IMR-90 (cell line): ENCODE data around the gene NHP2. TPM values are rescaled to one million over a fixed set of nuclear protein-coding genes. Genes with fewer than 3 reads are reported as not detected.

ENCODE experiments used
- ATAC-seq: fragments of 200-7000 bp; cut with Tn5 transposase; 2 replicates; pipeline ENCODE4 v1.9.1; 2020; ENCODE audit warnings: low read depth, mild to moderate bottlenecking, moderate library complexity
- BruUV-seq: library from RNA; stranded (reverse); fragments of 400-500 nt; replicated peaks from 2 replicates; lab custom pipeline; 2021; lab: Mats Ljungman, UMichigan
- CTCF ChIA-PET: fragments of 300-600 bp; formaldehyde crosslinking; extraction: SDS; loops from one replicate; lab custom pipeline; 2021; ENCODE audit warnings: antibody characterized with exemption; lab: Yijun Ruan, JAX
- POLR2A ChIA-PET: fragments of 300-600 bp; sonication (Branson Sonifier 250); formaldehyde crosslinking; loops from one replicate; lab custom pipeline; 2022; ENCODE audit warnings: antibody characterized with exemption; ENCODE audit not compliant: unreplicated experiment; lab: Charles Lee
- DNase-seq: peaks from one replicate; pipeline ENCODE4 v3.0.0; 2013
- H2AFZ ChIP-seq: replicated peaks from 2 replicates; pipeline ENCODE3; 2013; ENCODE audit warnings: low read length, mild to moderate bottlenecking; ENCODE audit not compliant: poor library complexity
- H2AK5ac ChIP-seq: 2 replicates; pipeline ENCODE4 v1.6.1; 2013; ENCODE audit warnings: low read depth, low read length, inconsistent platforms
- H2AK9ac ChIP-seq: replicated peaks from 2 replicates; pipeline ENCODE3; 2013; ENCODE audit warnings: mild to moderate bottlenecking, low read depth, low read length, moderate library complexity; ENCODE audit not compliant: poor library complexity
- H2BK120ac ChIP-seq: 2 replicates; pipeline ENCODE4 v1.6.1; 2013; ENCODE audit warnings: low read depth, low read length, inconsistent platforms
- H2BK15ac ChIP-seq: 3 replicates; pipeline ENCODE4 v1.6.1; 2013; ENCODE audit warnings: low read depth, low read length, inconsistent platforms
- H2BK20ac ChIP-seq: 2 replicates; pipeline ENCODE4 v1.6.1; 2013; ENCODE audit warnings: low read depth, mild to moderate bottlenecking, inconsistent platforms, low read length, moderate library complexity
- H2BK5ac ChIP-seq: 2 replicates; pipeline ENCODE4 v1.6.1; 2013; ENCODE audit warnings: mild to moderate bottlenecking, low read depth, low read length, inconsistent platforms; ENCODE audit not compliant: poor library complexity, severe bottlenecking
- H3K14ac ChIP-seq: replicated peaks from 2 replicates; pipeline ENCODE4 v1.6.1; 2013; ENCODE audit warnings: low read depth, low read length, inconsistent platforms
- H3K18ac ChIP-seq: 2 replicates; pipeline ENCODE4 v1.6.1; 2013; ENCODE audit warnings: low read depth, low read length, control low read depth
- H3K23ac ChIP-seq: 2 replicates; pipeline ENCODE4 v1.6.1; 2013; ENCODE audit warnings: low read depth, low read length, inconsistent platforms
- H3K27ac ChIP-seq: 2 replicates; pipeline ENCODE4 v1.5.1; 2013; ENCODE audit warnings: mild to moderate bottlenecking, control low read depth, low read length; ENCODE audit not compliant: insufficient read depth
- H3K27me3 ChIP-seq: 2 replicates; pipeline ENCODE4 v1.6.1; 2013; ENCODE audit warnings: low read length; ENCODE audit not compliant: control insufficient read depth, insufficient read depth
- H3K36me3 ChIP-seq: 2 replicates; pipeline ENCODE4 v1.6.1; 2013; ENCODE audit warnings: low read length, mixed read lengths; ENCODE audit not compliant: control insufficient read depth, insufficient read depth
- H3K4ac ChIP-seq: 2 replicates; pipeline ENCODE4 v1.6.1; 2013; ENCODE audit warnings: low read depth, low read length, inconsistent platforms
- H3K4me1 ChIP-seq: 2 replicates; pipeline ENCODE4 v1.6.1; 2013; ENCODE audit warnings: low read length, mixed read lengths; ENCODE audit not compliant: control insufficient read depth, insufficient read depth
- H3K4me2 ChIP-seq: 2 replicates; pipeline ENCODE4 v1.6.1; 2013; ENCODE audit warnings: low read depth, mild to moderate bottlenecking, control low read depth, low read length, moderate library complexity
- H3K4me3 ChIP-seq: 2 replicates; pipeline ENCODE4 v1.5.1; 2013; ENCODE audit warnings: low read depth, mild to moderate bottlenecking, control low read depth, low read length, moderate library complexity; ENCODE audit not compliant: insufficient read depth
- H3K56ac ChIP-seq: 2 replicates; pipeline ENCODE4 v1.6.1; 2013; ENCODE audit warnings: low read length, inconsistent platforms; ENCODE audit not compliant: insufficient read depth; ENCODE audit errors: extremely low read depth
- H3K79me1 ChIP-seq, 2 experiments: 2 replicates each; pipeline ENCODE4 v1.6.1; 2013; ENCODE audit warnings: low read length in 2 of 2, inconsistent platforms in 1 of 2, low read depth in 1 of 2
- H3K9ac ChIP-seq: 2 replicates; pipeline ENCODE4 v1.6.1; 2013; ENCODE audit warnings: low read depth, low read length, control low read depth
- H3K9me1 ChIP-seq: 2 replicates; pipeline ENCODE4 v1.6.1; 2013; ENCODE audit warnings: low read length, inconsistent platforms; ENCODE audit not compliant: insufficient read depth
- H3K9me3 ChIP-seq: 2 replicates; pipeline ENCODE4 v1.6.1; 2013; ENCODE audit warnings: low read length; ENCODE audit not compliant: control insufficient read depth, insufficient read depth
- H4K20me1 ChIP-seq: 2 replicates; pipeline ENCODE4 v1.6.1; 2013; ENCODE audit warnings: low read length, inconsistent platforms; ENCODE audit not compliant: insufficient read depth
- H4K5ac ChIP-seq: 2 replicates; pipeline ENCODE4 v1.6.1; 2013; ENCODE audit warnings: mild to moderate bottlenecking, low read depth, low read length, control low read depth
- H4K8ac ChIP-seq, 2 experiments: 2 replicates each; pipeline ENCODE4 v1.6.1; 2013; ENCODE audit warnings: low read depth in 2 of 2, low read length in 2 of 2, control low read depth in 1 of 2, inconsistent platforms in 1 of 2
- H4K91ac ChIP-seq: 2 replicates; pipeline ENCODE4 v1.6.1; 2013; ENCODE audit warnings: low read depth, low read length, inconsistent platforms; ENCODE audit not compliant: insufficient read depth
- BHLHE40 ChIP-seq: fragments of 150-350 bp; IDR thresholded peaks from 2 replicates; pipeline ENCODE4 v1.6.1; 2016; ENCODE audit warnings: mild to moderate bottlenecking, low read depth, low read length
- CEBPB ChIP-seq: IDR thresholded peaks from 2 replicates; pipeline ENCODE4 v1.6.1; 2012; ENCODE audit warnings: low read depth, low read length, improper control_type of control experiment
- CHD1 ChIP-seq: IDR thresholded peaks from 2 replicates; pipeline ENCODE4 v1.6.1; 2012; ENCODE audit warnings: low read depth, low read length, improper control_type of control experiment
- FOS ChIP-seq: fragments of 150-350 bp; IDR thresholded peaks from 2 replicates; pipeline ENCODE4 v1.6.1; 2016; ENCODE audit warnings: low read depth, low read length
- MAZ ChIP-seq: IDR thresholded peaks from 2 replicates; pipeline ENCODE4 v1.6.1; 2012; ENCODE audit warnings: low read depth, mild to moderate bottlenecking, low read length, improper control_type of control experiment, moderate library complexity, borderline replicate concordance
- MXI1 ChIP-seq: IDR thresholded peaks from 2 replicates; pipeline ENCODE4 v1.6.1; 2012; ENCODE audit warnings: low read depth, mild to moderate bottlenecking, low read length, moderate library complexity, borderline replicate concordance
- NFE2L2 ChIP-seq: fragments of 150-350 bp; IDR thresholded peaks from 2 replicates; pipeline ENCODE4 v1.6.1; 2016; ENCODE audit warnings: low read depth, mild to moderate bottlenecking, low read length
- POLR2A ChIP-seq: IDR thresholded peaks from 2 replicates; pipeline ENCODE4 v1.6.1; 2012; ENCODE audit warnings: mild to moderate bottlenecking, low read depth, low read length
- RAD21 ChIP-seq: IDR thresholded peaks from 2 replicates; pipeline ENCODE4 v1.6.1; 2012; ENCODE audit warnings: low read length, improper control_type of control experiment
- RCOR1 ChIP-seq: IDR thresholded peaks from 2 replicates; pipeline ENCODE4 v1.6.1; 2012; ENCODE audit warnings: mild to moderate bottlenecking, low read length, improper control_type of control experiment; ENCODE audit not compliant: insufficient replicate concordance
- RFX5 ChIP-seq: IDR thresholded peaks from 2 replicates; pipeline ENCODE4 v1.8.0; 2012; ENCODE audit warnings: low read depth, mild to moderate bottlenecking, low read length, moderate library complexity
- SMC3 ChIP-seq: fragments of 150-350 bp; IDR thresholded peaks from 2 replicates; pipeline ENCODE4 v1.6.1; 2016; ENCODE audit warnings: low read depth, mild to moderate bottlenecking, antibody characterized with exemption, low read length, moderate library complexity
- WGBS, 2 experiments: methylation state at CpG; one replicate each; pipeline versions ENCODE4 v1.1.5 to v1.1.7; 2013; ENCODE audit warnings: missing lambda C conversion rate in 2 of 2; ENCODE audit not compliant: insufficient read length in 1 of 2; ENCODE audit errors: extremely low coverage in 2 of 2; 5-methylcytosine and 5-hydroxymethylcytosine counted together
- dilution Hi-C: fragments of 300-500 bp; cut with HindIII; formaldehyde crosslinking; loops from one replicate; pipeline ENCODE4 v1.14.3; 2018; ENCODE audit warnings: low sequenced_read_pairs; ENCODE audit not compliant: unreplicated experiment
- in situ Hi-C: fragments of 300-500 bp; cut with MboI; formaldehyde crosslinking; loops from 3 replicates; pipeline ENCODE4 v1.14.3; 2019; ENCODE audit warnings: low sequenced_read_pairs, inconsistent platforms, mixed read lengths
- intact Hi-C: fragments of 100-400 bp; cut with micrococcal nuclease; formaldehyde crosslinking; loops from 2 replicates; pipeline ENCODE4 v1.10.0; 2022
- polyA plus RNA-seq, 3 experiments: library from polyadenylated mRNA; depleted of rRNA; stranded (reverse); fragments of >200 nt; gene quantifications; 2 replicates each; pipeline ENCODE4 v1.2.3, GENCODE V29; 2012; ENCODE audit warnings: low replicate concordance in 1 of 3
- total RNA-seq: library from RNA; depleted of rRNA; stranded (reverse); fragments of >200 nt; gene quantifications from 2 replicates; pipeline ENCODE4 v1.2.3, GENCODE V29; 2012
- TF ChIP-seq, protein P1 (sequence below): fragments of 150-350 bp; IDR thresholded peaks from 2 replicates; pipeline ENCODE4 v1.6.1; 2016; ENCODE audit warnings: low read depth, mild to moderate bottlenecking, low read length, moderate library complexity, borderline replicate concordance
- TF ChIP-seq, protein P2 (sequence below): conservative IDR thresholded peaks from 2 replicates; pipeline ENCODE4 v1.5.1; 2012; ENCODE audit warnings: mild to moderate bottlenecking, low read depth, low read length, improper control_type of control experiment

Gene NHP2
- total and polyA plus RNA-seq, 2 of the 4 experiments (the other 2 are of a cell fraction): 180 to 278 TPM

DNA sequence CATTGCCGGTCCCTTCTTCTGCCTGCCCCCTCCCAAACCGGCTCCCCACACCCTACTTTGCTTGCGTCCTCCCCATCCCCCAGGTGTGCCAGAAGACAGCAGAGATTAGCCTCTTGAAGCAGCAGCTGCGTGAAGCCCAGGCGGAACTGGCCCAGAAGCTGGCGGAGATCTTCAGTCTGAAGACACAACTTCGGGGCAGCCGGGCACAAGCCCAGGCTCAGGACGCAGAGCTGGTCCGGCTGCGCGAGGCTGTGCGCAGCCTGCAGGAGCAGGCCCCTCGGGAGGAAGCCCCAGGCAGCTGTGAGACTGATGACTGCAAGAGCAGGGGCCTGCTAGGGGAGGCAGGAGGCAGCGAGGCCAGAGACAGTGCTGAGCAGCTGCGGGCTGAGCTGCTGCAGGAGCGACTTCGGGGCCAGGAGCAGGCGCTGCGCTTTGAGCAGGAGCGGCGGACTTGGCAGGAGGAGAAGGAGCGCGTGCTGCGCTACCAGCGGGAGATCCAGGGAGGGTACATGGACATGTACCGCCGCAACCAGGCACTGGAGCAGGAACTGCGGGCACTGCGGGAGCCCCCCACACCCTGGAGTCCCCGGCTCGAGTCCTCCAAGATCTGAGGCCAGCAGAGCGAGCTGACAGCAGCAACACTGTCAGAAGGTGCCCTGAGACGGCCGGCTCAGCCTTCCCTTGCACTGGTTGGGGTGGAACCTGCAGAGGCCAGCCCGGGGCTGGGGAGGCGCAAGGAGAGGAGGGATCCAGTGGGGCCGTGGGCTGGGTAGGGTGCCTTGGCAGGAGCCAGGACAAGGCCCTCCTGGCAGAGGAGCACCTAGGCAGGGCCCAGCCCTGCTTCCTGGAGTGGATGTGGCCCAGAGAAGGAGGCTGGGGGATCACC, 32.1 kb downstream of the NHP2 start:
- no peak overlapping the region for H3K56ac ChIP-seq
- H3K9me3 ChIP-seq: no peaks in the 10 kb centered on the region
- no peak overlapping the region for H3K14ac ChIP-seq
- no peak overlapping the region for H2BK15ac ChIP-seq
- ChIA-PET CTCF (interaction anchor here (0.6 to 0.9 kb wide), 5 partner anchors 8 to 45 kb away, joined by 3 to 4 read pairs (median 4); no protein-coding TSS in a partner anchor), POLR2A (no interaction called here)
- peak overlapping the region; percentile 40; the same call in 1 of the 2 replicates for H2BK120ac ChIP-seq
- H4K5ac ChIP-seq: peak overlapping the region; percentile 57; the same call in 1 of the 2 replicates
- H2BK20ac ChIP-seq: no peak overlapping the region
- no peaks in the 10 kb centered on the region for H3K9me1 ChIP-seq
- in situ Hi-C loops (no loop called here), intact Hi-C loops (no loop called here), dilution Hi-C loops (no loop called here)
- H2AFZ ChIP-seq: peak overlapping the region; percentile 82
- no peaks in the 10 kb centered on the region for H3K79me1 ChIP-seq
- no peak overlapping the region for H3K27ac ChIP-seq
- peak overlapping the region; percentile 63 for H2AK9ac ChIP-seq
- peaks cover 14% of the 10 kb centered on the region for H3K27me3 ChIP-seq
- H3K23ac ChIP-seq: no peak overlapping the region
- no peak overlapping the region; the same call in 1 of the 2 replicates for H3K18ac ChIP-seq
- WGBS, 2 experiments: 89% methylated on average over 23 of the region's 38 CpGs; no CpG with 5 or more reads in 1 of the 2 experiments
- H4K8ac ChIP-seq: peak overlapping the region in 1 of 2 experiments; percentile 40; a peak in 2 of 4 replicates
- H3K9ac ChIP-seq: peak overlapping the region; percentile 24; the same call in 1 of the 2 replicates
- peaks cover 6% of the 10 kb centered on the region; the same call in 1 of the 2 replicates for H3K4me1 ChIP-seq
- H2AK5ac ChIP-seq: no peak overlapping the region
- H3K4ac ChIP-seq: no peak overlapping the region; the same call in 1 of the 2 replicates
- H3K4me2 ChIP-seq: peak overlapping the region; percentile 58; the same call in 1 of the 2 replicates
- no peaks in the 10 kb centered on the region for H3K36me3 ChIP-seq
- no peak for DNase-seq
- no peaks in the 10 kb centered on the region; the same call in 1 of the 2 replicates for H4K20me1 ChIP-seq
- H2BK5ac ChIP-seq: no peak overlapping the region
- no peak for ATAC-seq
- no peak overlapping the region; the same call in 1 of the 2 replicates for H3K4me3 ChIP-seq
- no TSS peak for BruUV-seq
- H4K91ac ChIP-seq: no peak overlapping the region
- TF ChIP-seq FOS: no peak
- TF ChIP-seq NFE2L2: no peak
- TF ChIP-seq RFX5: no peak
- TF ChIP-seq, protein P1, sequence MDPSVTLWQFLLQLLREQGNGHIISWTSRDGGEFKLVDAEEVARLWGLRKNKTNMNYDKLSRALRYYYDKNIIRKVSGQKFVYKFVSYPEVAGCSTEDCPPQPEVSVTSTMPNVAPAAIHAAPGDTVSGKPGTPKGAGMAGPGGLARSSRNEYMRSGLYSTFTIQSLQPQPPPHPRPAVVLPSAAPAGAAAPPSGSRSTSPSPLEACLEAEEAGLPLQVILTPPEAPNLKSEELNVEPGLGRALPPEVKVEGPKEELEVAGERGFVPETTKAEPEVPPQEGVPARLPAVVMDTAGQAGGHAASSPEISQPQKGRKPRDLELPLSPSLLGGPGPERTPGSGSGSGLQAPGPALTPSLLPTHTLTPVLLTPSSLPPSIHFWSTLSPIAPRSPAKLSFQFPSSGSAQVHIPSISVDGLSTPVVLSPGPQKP: no peak
- TF ChIP-seq, protein P2, sequence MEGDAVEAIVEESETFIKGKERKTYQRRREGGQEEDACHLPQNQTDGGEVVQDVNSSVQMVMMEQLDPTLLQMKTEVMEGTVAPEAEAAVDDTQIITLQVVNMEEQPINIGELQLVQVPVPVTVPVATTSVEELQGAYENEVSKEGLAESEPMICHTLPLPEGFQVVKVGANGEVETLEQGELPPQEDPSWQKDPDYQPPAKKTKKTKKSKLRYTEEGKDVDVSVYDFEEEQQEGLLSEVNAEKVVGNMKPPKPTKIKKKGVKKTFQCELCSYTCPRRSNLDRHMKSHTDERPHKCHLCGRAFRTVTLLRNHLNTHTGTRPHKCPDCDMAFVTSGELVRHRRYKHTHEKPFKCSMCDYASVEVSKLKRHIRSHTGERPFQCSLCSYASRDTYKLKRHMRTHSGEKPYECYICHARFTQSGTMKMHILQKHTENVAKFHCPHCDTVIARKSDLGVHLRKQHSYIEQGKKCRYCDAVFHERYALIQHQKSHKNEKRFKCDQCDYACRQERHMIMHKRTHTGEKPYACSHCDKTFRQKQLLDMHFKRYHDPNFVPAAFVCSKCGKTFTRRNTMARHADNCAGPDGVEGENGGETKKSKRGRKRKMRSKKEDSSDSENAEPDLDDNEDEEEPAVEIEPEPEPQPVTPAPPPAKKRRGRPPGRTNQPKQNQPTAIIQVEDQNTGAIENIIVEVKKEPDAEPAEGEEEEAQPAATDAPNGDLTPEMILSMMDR: no peak
- no peak for TF ChIP-seq MXI1
- TF ChIP-seq POLR2A: no peak
- no peak for TF ChIP-seq MAZ
- TF ChIP-seq RAD21: no peak
- no peak for TF ChIP-seq BHLHE40
- TF ChIP-seq CHD1: no peak
- TF ChIP-seq RCOR1: no peak
- no peak for TF ChIP-seq SMC3
- no peak for TF ChIP-seq CEBPB
